Measurements from ENCODE around the gene KIAA1328. TPM values are rescaled to one million over a fixed set of nuclear protein-coding genes. Genes with fewer than 3 reads are reported as not detected.
"Not testable (repeated sequence)": the region's sequence is repeated elsewhere in the genome, so short reads cannot be mapped to it uniquely, and the experiment has no call there.

KIAA1328 gene
- total RNA-seq, 2 donors from 2014 or later: 4.8 to 5.2 TPM

- intact Hi-C loops (cut with DNase I): no loop called here
- Histone ChIP-seq H3K27me3 (no peaks in the 10 kb centered on the region), H3K9me3 (no peaks in the 10 kb centered on the region), H3K4me1 (no peaks in the 10 kb centered on the region), H3K27ac (no peak overlapping the region), H3K9ac (ENCODE audit: low read depth in 2 of 2, low read length in 2 of 2) (no peak overlapping the region), H3K36me3 (no peaks in the 10 kb centered on the region), H3K4me3 (no peak overlapping the region)
- TF ChIP-seq CTCF (IDR thresholded peaks at IDR 0.05): no peak
- no peak for DNase-seq
Observed at GRCh38 chr18:36903215-36903928, 74.4 kb downstream of the KIAA1328 start.

GRCh38 chr18:36905571-36905970 is 76.6 kb downstream of the KIAA1328 start:
- TF ChIP-seq CTCF (IDR thresholded peaks at IDR 0.05): no peak
- no peak overlapping the region for H3K9ac ChIP-seq (ENCODE audit: low read depth in 2 of 2, low read length in 2 of 2)

GRCh38 chr18:36909282-36909681 is 80.4 kb downstream of the KIAA1328 start:
- H3K4me1 ChIP-seq; H3K9me3 ChIP-seq; intact Hi-C loops (cut with DNase I); H3K27ac ChIP-seq; H3K4me3 ChIP-seq; H3K27me3 ChIP-seq; H3K9ac ChIP-seq (ENCODE audit: low read depth in 2 of 2, low read length in 2 of 2); H3K36me3 ChIP-seq; DNase-seq: not testable (repeated sequence)

More at GRCh38 chr18:36905571-36905970, 76.6 kb downstream of the KIAA1328 start:
- DNase-seq: no peak
- no peak overlapping the region for H3K4me3 ChIP-seq
- no peaks in the 10 kb centered on the region for H3K36me3 ChIP-seq
- no peaks in the 10 kb centered on the region for H3K27me3 ChIP-seq
- no peaks in the 10 kb centered on the region for H3K9me3 ChIP-seq
- no peaks in the 10 kb centered on the region for H3K4me1 ChIP-seq
- no peak overlapping the region for H3K27ac ChIP-seq
- intact Hi-C loops (cut with DNase I): no loop called here

GRCh38 chr18:36912887-36913286 is 84.0 kb downstream of the KIAA1328 start:
- Histone ChIP-seq H3K27me3 (no peaks in the 10 kb centered on the region), H3K9me3 (no peaks in the 10 kb centered on the region), H3K9ac (ENCODE audit: low read depth in 2 of 2, low read length in 2 of 2) (no peak overlapping the region), H3K27ac (no peak overlapping the region), H3K4me1 (no peaks in the 10 kb centered on the region), H3K36me3 (no peaks in the 10 kb centered on the region), H3K4me3 (no peak overlapping the region)
- intact Hi-C loops (cut with DNase I): no loop called here
- no peak for TF ChIP-seq CTCF (IDR thresholded peaks at IDR 0.05)
- DNase-seq: no peak

GRCh38 chr18:36917907-36918306 is 89.0 kb downstream of the KIAA1328 start:
- H3K27ac ChIP-seq: no peak overlapping the region
- no peak overlapping the region for H3K9ac ChIP-seq (ENCODE audit: low read depth in 2 of 2, low read length in 2 of 2)
- no peaks in the 10 kb centered on the region for H3K9me3 ChIP-seq
- DNase-seq: no peak
- no peak for TF ChIP-seq CTCF (IDR thresholded peaks at IDR 0.05)
- H3K27me3 ChIP-seq: no peaks in the 10 kb centered on the region
- intact Hi-C loops (cut with DNase I): no loop called here
- no peaks in the 10 kb centered on the region for H3K36me3 ChIP-seq
- H3K4me1 ChIP-seq: no peaks in the 10 kb centered on the region
- H3K4me3 ChIP-seq: no peak overlapping the region

GRCh38 chr18:36929601-36930000 is 100.7 kb downstream of the KIAA1328 start:
- H3K27ac ChIP-seq: no peak overlapping the region
- no peaks in the 10 kb centered on the region for H3K27me3 ChIP-seq
- H3K9me3 ChIP-seq: no peaks in the 10 kb centered on the region
- H3K4me3 ChIP-seq: no peak overlapping the region
- DNase-seq: no peak
- H3K4me1 ChIP-seq: no peaks in the 10 kb centered on the region
- H3K36me3 ChIP-seq: no peaks in the 10 kb centered on the region
- TF ChIP-seq CTCF (IDR thresholded peaks at IDR 0.05): no peak
- intact Hi-C loops (cut with DNase I): no loop called here
- H3K9ac ChIP-seq (ENCODE audit: low read depth in 2 of 2, low read length in 2 of 2): no peak overlapping the region
